ENCODE measurements around the gene MAFF.

MAFF gene

GRCh38 chr22:38215156-38216038, 13.6 kb downstream of the MAFF start:
- peaks cover 6% of the 10 kb centered on the region; the same call in 1 of the 2 replicates for H3K4me1 ChIP-seq
- no peaks in the 10 kb centered on the region for H3K27me3 ChIP-seq
- H3K9me3 ChIP-seq: no peaks in the 10 kb centered on the region
- TF ChIP-seq CTCF (IDR thresholded peaks at IDR 0.05; ENCODE audit: low read depth, low read length): no peak
- no peak overlapping the region for H3K4me3 ChIP-seq (ENCODE audit: low read depth, low read length)
- no peaks in the 10 kb centered on the region for H3K36me3 ChIP-seq
- DNase-seq: no peak

GRCh38 chr22:38218661-38219622, 17.1 kb downstream of the MAFF start:
- H3K4me1 ChIP-seq: peaks cover 6% of the 10 kb centered on the region; the same call in 1 of the 2 replicates
- DNase-seq: no peak

GRCh38 chr22:38219632-38220031, 17.8 kb downstream of the MAFF start:
- Histone ChIP-seq H3K4me1 (peaks cover 4% of the 10 kb centered on the region; the same call in 1 of the 2 replicates), H3K4me3 (ENCODE audit: low read depth, low read length) (no peak overlapping the region), H3K9me3 (no peaks in the 10 kb centered on the region), H3K27me3 (no peaks in the 10 kb centered on the region), H3K36me3 (no peaks in the 10 kb centered on the region)
- DNase-seq: no peak
- no peak for TF ChIP-seq CTCF (IDR thresholded peaks at IDR 0.05; ENCODE audit: low read depth, low read length)

More at GRCh38 chr22:38218661-38219622, 17.1 kb downstream of the MAFF start:
- Histone ChIP-seq H3K36me3 (no peaks in the 10 kb centered on the region), H3K27me3 (no peaks in the 10 kb centered on the region), H3K4me3 (ENCODE audit: low read depth, low read length) (no peak overlapping the region), H3K9me3 (no peaks in the 10 kb centered on the region)
- TF ChIP-seq CTCF (IDR thresholded peaks at IDR 0.05; ENCODE audit: low read depth, low read length): no peak

- DNase-seq: no peak
- H3K36me3 ChIP-seq: peaks cover 2% of the 10 kb centered on the region; the same call in 1 of the 2 replicates
- H3K4me1 ChIP-seq: no peaks in the 10 kb centered on the region
- H3K27me3 ChIP-seq: no peaks in the 10 kb centered on the region
- no peak overlapping the region for H3K4me3 ChIP-seq (ENCODE audit: low read depth, low read length)
- no peak for TF ChIP-seq CTCF (IDR thresholded peaks at IDR 0.05; ENCODE audit: low read depth, low read length)
- no peaks in the 10 kb centered on the region for H3K9me3 ChIP-seq
Observed at GRCh38 chr22:38220163-38220562, 18.4 kb downstream of the MAFF start.

- DNase-seq: no peak
- Histone ChIP-seq H3K4me1 (no peaks in the 10 kb centered on the region), H3K9me3 (no peaks in the 10 kb centered on the region), H3K27me3 (no peaks in the 10 kb centered on the region), H3K4me3 (ENCODE audit: low read depth, low read length) (no peak overlapping the region), H3K36me3 (peaks cover 3% of the 10 kb centered on the region; the same call in 1 of the 2 replicates)
- no peak for TF ChIP-seq CTCF (IDR thresholded peaks at IDR 0.05; ENCODE audit: low read depth, low read length)
Observed at GRCh38 chr22:38220653-38221386, 19.0 kb downstream of the MAFF start.

Measured in BE2C (cell line).